Urinary bladder (tissue), 4 donors: ENCODE results near the gene RPL14. TPM values are rescaled to one million over a fixed set of nuclear protein-coding genes. Genes with fewer than 3 reads are reported as not detected.

Experiments
- DNase-seq: peaks from one replicate; pipeline ENCODE4 v3.0.0-alpha.2; 2015; ENCODE audit errors: extremely low spot score
- H3K27ac ChIP-seq: one replicate; pipeline ENCODE4 v1.5.1; 2013; ENCODE audit warnings: low read depth, mild to moderate bottlenecking, moderate library complexity
- H3K36me3 ChIP-seq: one replicate; pipeline ENCODE4 v1.6.1; 2013; ENCODE audit warnings: mild to moderate bottlenecking, moderate library complexity; ENCODE audit not compliant: insufficient read depth
- H3K4me1 ChIP-seq: one replicate; pipeline ENCODE4 v1.6.1; 2013; ENCODE audit warnings: mild to moderate bottlenecking, moderate library complexity; ENCODE audit not compliant: insufficient read depth
- H3K4me3 ChIP-seq: one replicate; pipeline ENCODE4 v1.5.1; 2013; ENCODE audit warnings: low read depth, low read length
- WGBS: extraction: QIAGEN DNeasy Blood & Tissue Kit; methylation state at CpG from one replicate; pipeline ENCODE4 v1.1.7; 2013; 5-methylcytosine and 5-hydroxymethylcytosine counted together
- polyA plus RNA-seq: library from polyadenylated mRNA; stranded (reverse); fragments of 200-250 nt; gene quantifications from one replicate; pipeline ENCODE4 v1.2.3, GENCODE V29; 2013
- small RNA-seq: library from RNA; depleted of rRNA; stranded (forward); fragments of <200 nt; gene quantifications from one replicate; pipeline ENCODE3, GENCODE V24; 2014
- total RNA-seq: library from RNA; depleted of rRNA; stranded (reverse); fragments of >200 nt; gene quantifications from one replicate; pipeline ENCODE4 v1.2.3, GENCODE V29; 2014
- donor health status: healthy with polysubstance abuse.
- donor health status: healthy.

The RPL14 gene
- total and polyA plus RNA-seq, 2 donors: 300 to 1,293 TPM

DNA sequence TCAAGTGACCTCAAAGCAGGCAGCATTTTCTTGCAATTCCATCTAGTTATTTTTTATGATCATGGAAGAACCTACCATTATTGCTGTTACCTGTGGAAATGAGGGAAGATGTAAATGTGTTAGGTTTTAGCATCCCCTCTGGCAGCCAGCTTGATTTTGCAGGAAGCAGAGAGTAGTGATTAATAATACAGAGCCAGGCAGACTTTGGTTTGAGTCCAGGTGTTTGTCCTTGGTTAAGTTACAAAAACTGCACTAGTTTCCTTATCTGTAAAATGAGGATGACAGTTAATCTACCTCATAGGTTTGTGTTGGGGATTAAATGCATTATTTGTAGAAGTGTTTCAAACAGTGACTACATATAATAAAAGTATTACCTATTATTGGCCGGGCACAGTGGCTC is 60.9 kb downstream of the RPL14 start:
- no peaks in the 10 kb centered on the region for H3K36me3 ChIP-seq
- 95% methylated on average over 1 of the region's 1 CpG for WGBS
- no peak overlapping the region for H3K27ac ChIP-seq
- no peak overlapping the region for H3K4me3 ChIP-seq
- H3K4me1 ChIP-seq: no peaks in the 10 kb centered on the region
- DNase-seq: no peak

Small RNA genes lying within 50 kb of the gene (small RNA-seq; reads per million reads assigned to genes)
- gene RNU5B-2P: 2.5 reads per million, percentile 88 among the genes with 10 or more reads in this experiment

Other genes with a start within 250 kb of the RPL14 start
- 31.9 TPM for gene EIF1B, start 147.6 kb upstream of the RPL14 start, total RNA-seq
- 95.8 TPM for gene EIF1B, start 147.6 kb upstream of the RPL14 start, polyA plus RNA-seq
- gene ENTPD3, start 70.2 kb upstream of the RPL14 start, total RNA-seq: 8.5 TPM
- gene ENTPD3, start 70.2 kb upstream of the RPL14 start, polyA plus RNA-seq: 4.1 TPM
- gene ZNF619, start 19.8 kb downstream of the RPL14 start, total RNA-seq: 7.6 TPM
- 2.8 TPM for gene ZNF619, start 19.8 kb downstream of the RPL14 start, polyA plus RNA-seq
- 5.3 TPM for gene ZNF620, start 48.7 kb downstream of the RPL14 start, total RNA-seq
- 2.1 TPM for gene ZNF620, start 48.7 kb downstream of the RPL14 start, polyA plus RNA-seq
- 22.8 TPM for gene ZNF621, start 67.6 kb downstream of the RPL14 start, total RNA-seq
- gene ZNF621, start 67.6 kb downstream of the RPL14 start, polyA plus RNA-seq: 10.9 TPM